ENCODE measurements around the gene LNX2.

The LNX2 gene

GRCh38 chr13:27500806-27501534, 119.4 kb downstream of the LNX2 start:
- no peak for DNase-seq

GRCh38 chr13:27497563-27498230, 122.6 kb downstream of the LNX2 start:
- DNase-seq, result no peak

- DNase-seq, result no peak
Observed at GRCh38 chr13:27496536-27497273, 123.6 kb downstream of the LNX2 start.

GRCh38 chr13:27496006-27496405, 124.3 kb downstream of the LNX2 start:
- DNase-seq, result no peak
